ENCODE data around the gene RP9. TPM values are rescaled to one million over a fixed set of nuclear protein-coding genes. Genes with fewer than 3 reads are reported as not detected.

RP9 gene
- total RNA-seq, 1 experiment from 2014 or later: 16.2 TPM

DNA sequence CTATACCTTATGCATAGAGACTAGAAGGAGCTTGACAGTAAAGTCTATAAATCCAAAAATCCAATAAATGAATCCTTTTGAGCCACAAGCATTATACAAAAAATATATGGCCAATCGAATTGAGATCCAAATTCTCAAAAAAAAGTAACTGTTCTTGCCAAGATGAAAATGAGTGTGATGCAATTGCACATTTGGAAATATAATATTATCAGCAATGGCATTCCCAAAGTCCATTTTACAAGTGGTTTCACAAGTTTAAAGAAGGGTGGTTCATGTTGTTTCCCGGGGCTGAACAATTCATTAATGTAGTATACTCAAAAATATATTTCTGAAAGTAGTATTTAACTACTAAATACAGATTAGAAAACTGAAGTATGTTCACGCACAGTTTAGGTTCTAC, 7.3 kb downstream of the RP9 start:
- H4K91ac ChIP-seq (ENCODE audit: insufficient read length, low read depth, low read length): no peak overlapping the region
- no peak overlapping the region for H2BK12ac ChIP-seq (ENCODE audit: insufficient read length, low read depth, low read length)
- H2BK20ac ChIP-seq (ENCODE audit: low read depth, low read length, poor library complexity, severe bottlenecking): no peak overlapping the region
- H3K79me2 ChIP-seq (ENCODE audit: insufficient read depth, low read length): peaks cover 2% of the 10 kb centered on the region; the same call in 1 of the 2 replicates
- no peaks in the 10 kb centered on the region for H4K20me1 ChIP-seq (ENCODE audit: control insufficient read depth, insufficient read depth, insufficient read length)
- H3K9ac ChIP-seq (ENCODE audit: extremely low read depth, insufficient read length, low read length): no peak overlapping the region
- H3K23ac ChIP-seq (ENCODE audit: insufficient read length, low read depth, low read length): no peak overlapping the region
- H3K9me3 ChIP-seq (ENCODE audit: control insufficient read depth, low read depth, low read length): no peaks in the 10 kb centered on the region
- H2AFZ ChIP-seq (ENCODE audit: low read length): no peak overlapping the region
- peaks cover 11% of the 10 kb centered on the region for H3K79me1 ChIP-seq (ENCODE audit: insufficient read depth, low read depth, low read length, poor library complexity, severe bottlenecking)
- H3K14ac ChIP-seq (ENCODE audit: insufficient read depth, low read length): no peak overlapping the region
- H3K23me2 ChIP-seq (ENCODE audit: insufficient read length, low read depth, low read length, poor library complexity, severe bottlenecking): no peaks in the 10 kb centered on the region
- Mint-ChIP-seq H3K27me3 (ENCODE audit: low read depth) (no peaks in the 10 kb centered on the region), H3K27ac (no peak overlapping the region), H3K4me3 (no peak overlapping the region), H3K36me3 (ENCODE audit: insufficient read depth in 1 of 3, low read depth in 3 of 3) (peaks cover 17 to 60% (median 52%) of the 10 kb centered on the region in 3 experiments; a peak in 5 of 7 replicates), H3K4me1 (no peaks in the 10 kb centered on the region), H3K9me3 (no peaks in the 10 kb centered on the region)
- no peak overlapping the region for H3K18ac ChIP-seq (ENCODE audit: insufficient read length, low read depth, low read length)
- no peak overlapping the region for H3K4me2 ChIP-seq (ENCODE audit: insufficient read depth, insufficient read length, low read length)
- H3K27me3 ChIP-seq (ENCODE audit: insufficient read depth, low read length): no peaks in the 10 kb centered on the region
- no peak overlapping the region for H2BK15ac ChIP-seq (ENCODE audit: low read depth, low read length)
- no peak for DNase-seq
- no peak overlapping the region for H3K27ac ChIP-seq (ENCODE audit: insufficient read length, low read depth, low read length)
- WGBS (ENCODE audit: extremely low coverage, insufficient read length, low lambda C conversion rate): no CpG with 5 or more reads among the region's 3 CpGs
- H2BK5ac ChIP-seq (ENCODE audit: insufficient read length, low read length): no peak overlapping the region
- H4K5ac ChIP-seq (ENCODE audit: insufficient read length, low read depth, low read length): no peak overlapping the region
- no peak overlapping the region for H3K56ac ChIP-seq (ENCODE audit: insufficient read length, low read depth, low read length)
- H4K8ac ChIP-seq (replicated peaks; ENCODE audit: insufficient read length, low read depth, low read length): no peak overlapping the region
- TF ChIP-seq, protein P1, sequence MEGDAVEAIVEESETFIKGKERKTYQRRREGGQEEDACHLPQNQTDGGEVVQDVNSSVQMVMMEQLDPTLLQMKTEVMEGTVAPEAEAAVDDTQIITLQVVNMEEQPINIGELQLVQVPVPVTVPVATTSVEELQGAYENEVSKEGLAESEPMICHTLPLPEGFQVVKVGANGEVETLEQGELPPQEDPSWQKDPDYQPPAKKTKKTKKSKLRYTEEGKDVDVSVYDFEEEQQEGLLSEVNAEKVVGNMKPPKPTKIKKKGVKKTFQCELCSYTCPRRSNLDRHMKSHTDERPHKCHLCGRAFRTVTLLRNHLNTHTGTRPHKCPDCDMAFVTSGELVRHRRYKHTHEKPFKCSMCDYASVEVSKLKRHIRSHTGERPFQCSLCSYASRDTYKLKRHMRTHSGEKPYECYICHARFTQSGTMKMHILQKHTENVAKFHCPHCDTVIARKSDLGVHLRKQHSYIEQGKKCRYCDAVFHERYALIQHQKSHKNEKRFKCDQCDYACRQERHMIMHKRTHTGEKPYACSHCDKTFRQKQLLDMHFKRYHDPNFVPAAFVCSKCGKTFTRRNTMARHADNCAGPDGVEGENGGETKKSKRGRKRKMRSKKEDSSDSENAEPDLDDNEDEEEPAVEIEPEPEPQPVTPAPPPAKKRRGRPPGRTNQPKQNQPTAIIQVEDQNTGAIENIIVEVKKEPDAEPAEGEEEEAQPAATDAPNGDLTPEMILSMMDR (conservative IDR thresholded peaks at IDR 0.05): no peak
- no peak overlapping the region for H2BK120ac ChIP-seq (ENCODE audit: low read depth, low read length, poor library complexity, severe bottlenecking)
- no peak overlapping the region for H3K4ac ChIP-seq (ENCODE audit: low read depth, low read length)
- no peaks in the 10 kb centered on the region for H3K4me1 ChIP-seq (ENCODE audit: insufficient read depth, low read length)
- H2AK5ac ChIP-seq (ENCODE audit: insufficient read length, low read length): no peak overlapping the region
- H3T11ph ChIP-seq (ENCODE audit: low read length): no peak overlapping the region

Measured in H9 (cell line).